Measurements from ENCODE around the gene PLA2G2F.

The PLA2G2F gene

GRCh38 chr1:20192364-20192763, 53.2 kb downstream of the PLA2G2F start:
- no peak for DNase-seq

- no peak for DNase-seq
Observed at GRCh38 chr1:20192871-20193411, 53.8 kb downstream of the PLA2G2F start.

GRCh38 chr1:20194224-20194623, 55.1 kb downstream of the PLA2G2F start:
- no peak for DNase-seq

- DNase-seq: peak; percentile 34 to 70 (median 52)
Observed at GRCh38 chr1:20194757-20195461, 55.8 kb downstream of the PLA2G2F start.

- DNase-seq: no peak
Observed at GRCh38 chr1:20195462-20195780, 56.3 kb downstream of the PLA2G2F start.

GRCh38 chr1:20197329-20197791, 58.2 kb downstream of the PLA2G2F start:
- DNase-seq: no peak

GRCh38 chr1:20198296-20198695, 59.2 kb downstream of the PLA2G2F start:
- DNase-seq: no peak

- DNase-seq: no peak
Observed at GRCh38 chr1:20198918-20199317, 59.8 kb downstream of the PLA2G2F start.

- no peak for DNase-seq
Observed at GRCh38 chr1:20199403-20199802, 60.3 kb downstream of the PLA2G2F start.

- DNase-seq: no peak
Observed at GRCh38 chr1:20199840-20200239, 60.7 kb downstream of the PLA2G2F start.
